ENCODE measurements around the gene SIM2.

SIM2 gene

DNA sequence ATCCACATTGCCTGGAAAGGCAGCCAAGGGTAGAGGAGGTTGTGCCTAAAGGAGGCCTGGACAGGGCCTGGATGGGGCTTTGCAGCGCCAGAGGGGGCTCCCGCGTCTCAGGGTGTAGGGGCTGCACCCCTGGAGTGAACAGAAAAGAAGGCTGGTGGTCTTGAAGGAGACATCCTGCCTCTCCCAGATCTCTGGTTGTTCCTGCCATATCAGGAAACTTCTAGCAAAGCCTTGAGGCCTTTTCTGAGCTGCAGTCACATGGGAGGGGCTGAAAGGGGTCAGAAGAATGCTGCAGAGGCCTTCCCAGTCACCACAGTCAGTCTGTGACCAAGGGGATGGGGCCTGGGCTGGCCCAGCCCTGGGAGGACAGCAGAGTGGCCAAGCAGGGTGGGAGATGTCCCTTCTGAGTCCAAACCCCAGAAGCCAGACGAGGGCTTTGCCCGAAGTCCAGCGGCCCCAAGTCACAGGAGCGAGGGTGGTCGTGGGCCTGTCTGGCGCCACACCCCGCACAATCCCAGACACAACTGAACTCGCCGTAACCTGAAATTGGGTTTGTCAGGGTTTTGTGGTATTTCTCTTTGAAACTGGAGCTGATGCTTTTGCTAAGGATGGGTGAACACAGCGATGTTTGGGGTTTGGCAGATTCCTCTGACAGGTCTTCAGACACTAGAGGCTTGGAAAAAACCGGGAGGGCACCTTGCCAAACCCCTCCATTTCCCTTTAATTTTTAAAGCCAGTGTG is 29.6 kb downstream of the SIM2 start:
- H3K4me3 Mint-ChIP-seq: no peak overlapping the region
- H3K27ac Mint-ChIP-seq: no peak overlapping the region
- H3K27me3 Mint-ChIP-seq: no peaks in the 10 kb centered on the region
- H3K9me3 Mint-ChIP-seq: no peaks in the 10 kb centered on the region
- H3K36me3 Mint-ChIP-seq (ENCODE audit: low read depth): no peaks in the 10 kb centered on the region
- H3K4me1 Mint-ChIP-seq (ENCODE audit: low read depth): no peaks in the 10 kb centered on the region

DNA sequence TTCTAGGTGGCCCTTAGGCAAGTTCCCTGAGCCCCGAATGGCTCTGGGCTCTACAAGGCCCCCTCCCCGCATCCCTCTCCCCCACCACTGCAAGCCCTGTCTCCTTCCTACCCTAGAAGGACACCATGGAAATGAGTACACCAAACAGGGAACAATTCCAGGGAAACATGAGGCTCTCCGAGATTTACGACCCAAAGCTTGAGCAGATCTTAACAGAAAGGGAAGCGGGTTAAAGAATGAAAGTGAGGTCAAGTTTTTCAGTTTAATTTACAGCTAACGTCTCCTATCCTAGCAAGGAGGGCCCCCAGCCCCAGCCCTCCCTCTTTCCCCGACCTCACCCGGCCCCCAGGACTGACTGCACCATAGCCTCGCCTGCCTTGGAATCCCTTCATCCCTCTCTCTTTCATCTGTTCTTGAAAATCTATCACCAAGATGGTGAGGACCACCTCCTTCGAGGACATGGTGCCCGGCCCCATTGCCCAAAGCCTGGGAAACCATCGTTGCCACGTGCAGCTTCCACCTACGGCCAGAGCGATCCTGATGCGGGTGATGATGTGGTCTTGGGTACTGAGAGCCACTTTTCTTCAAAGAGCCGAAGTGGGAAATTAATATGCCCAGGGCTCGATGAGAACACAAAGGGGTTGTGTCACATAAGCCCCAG is 30.5 kb downstream of the SIM2 start:
- Mint-ChIP-seq H3K4me1 (ENCODE audit: low read depth) (no peaks in the 10 kb centered on the region), H3K9me3 (no peaks in the 10 kb centered on the region), H3K27ac (no peak overlapping the region), H3K27me3 (no peaks in the 10 kb centered on the region), H3K4me3 (no peak overlapping the region), H3K36me3 (ENCODE audit: low read depth) (no peaks in the 10 kb centered on the region)

DNA sequence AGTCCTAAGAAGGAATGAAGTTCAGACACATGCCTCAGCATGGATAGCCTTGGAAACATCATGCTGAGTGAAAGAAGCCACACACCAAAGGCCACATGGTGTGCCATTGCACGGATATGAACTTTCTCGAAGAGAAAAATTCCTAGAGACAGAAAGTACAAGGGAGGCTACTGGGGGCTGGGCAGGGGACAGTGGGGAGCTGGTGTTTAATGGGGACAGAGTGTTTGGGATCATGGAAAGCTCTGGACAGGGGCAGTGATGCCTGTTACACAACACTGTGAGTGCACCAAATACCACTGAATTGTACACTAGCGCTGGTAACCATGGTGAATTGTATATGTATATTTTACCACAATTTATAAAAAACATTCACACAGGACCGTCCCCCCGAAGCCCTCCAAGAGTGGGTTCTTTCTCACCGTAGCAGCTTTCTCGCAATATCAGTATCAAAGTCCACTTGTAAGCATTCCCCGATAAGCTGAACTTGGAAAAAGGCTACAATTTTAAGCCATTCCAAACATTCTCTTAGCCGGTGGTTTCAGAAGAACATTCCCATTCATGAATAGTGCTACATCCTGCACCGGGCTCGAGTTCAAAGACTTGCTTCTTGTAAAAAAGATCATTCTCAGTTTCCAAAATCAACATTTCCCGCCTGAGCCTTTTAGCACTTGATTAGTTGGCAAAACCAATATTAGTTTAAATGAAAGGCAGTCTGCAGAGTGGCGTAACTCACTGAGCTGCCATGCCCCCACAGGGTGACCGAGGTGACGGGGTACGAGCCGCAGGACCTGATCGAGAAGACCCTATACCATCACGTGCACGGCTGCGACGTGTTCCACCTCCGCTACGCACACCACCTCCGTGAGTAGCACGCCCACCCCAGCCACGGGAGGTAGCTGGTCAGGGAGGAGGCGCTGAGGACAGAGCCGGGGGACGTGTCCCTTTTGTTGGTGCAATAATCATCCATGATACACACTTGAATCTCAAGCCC is 31.7 kb downstream of the SIM2 start:
- H3K27ac Mint-ChIP-seq: no peak overlapping the region
- H3K27me3 Mint-ChIP-seq: no peaks in the 10 kb centered on the region
- no peaks in the 10 kb centered on the region for H3K4me1 Mint-ChIP-seq (ENCODE audit: low read depth)
- no peaks in the 10 kb centered on the region for H3K36me3 Mint-ChIP-seq (ENCODE audit: low read depth)
- H3K4me3 Mint-ChIP-seq: no peak overlapping the region
- no peaks in the 10 kb centered on the region for H3K9me3 Mint-ChIP-seq

DNA sequence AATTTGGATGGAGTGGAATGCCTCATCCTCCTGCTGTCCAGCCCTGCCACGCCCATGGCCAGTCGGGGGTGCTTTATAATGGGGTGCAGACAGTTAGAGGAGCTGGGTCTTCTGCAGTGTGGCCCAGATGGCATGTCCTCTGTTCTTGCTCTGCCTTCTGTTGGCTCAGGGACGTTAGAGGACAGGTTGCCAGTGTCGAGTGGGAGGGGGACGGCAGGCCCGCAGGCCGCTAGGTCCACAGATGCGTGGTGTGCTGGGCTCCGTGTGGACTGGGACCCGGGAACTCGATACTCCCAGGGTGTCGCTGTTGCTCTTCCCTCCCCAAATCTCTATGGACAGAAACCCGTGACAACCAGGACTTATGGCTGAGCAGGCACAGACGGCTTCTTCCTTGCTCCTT is 33.3 kb downstream of the SIM2 start:
- no peak overlapping the region for H3K27ac Mint-ChIP-seq

DNA sequence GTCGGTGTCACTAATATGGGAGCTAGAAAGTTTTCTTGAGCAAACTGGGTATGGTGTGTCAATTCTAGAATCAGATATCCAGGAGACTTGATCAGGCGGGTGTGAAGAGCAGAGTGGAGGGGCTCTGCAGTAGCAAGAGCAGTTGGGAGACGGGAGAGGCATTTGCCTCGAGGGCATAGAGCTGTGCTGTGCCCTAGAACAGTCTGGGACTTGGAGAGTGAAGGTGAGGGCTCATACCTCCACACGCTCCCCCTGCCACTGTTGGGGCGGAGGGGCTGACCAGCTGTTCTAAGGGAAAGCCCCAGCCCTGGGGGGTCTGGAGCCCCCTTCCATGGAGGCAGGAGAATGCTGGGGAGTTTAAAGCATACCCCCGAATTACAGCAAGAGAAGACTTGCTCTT is 33.8 kb downstream of the SIM2 start:
- Mint-ChIP-seq H3K27ac (no peak overlapping the region), H3K4me3 (no peak overlapping the region), H3K36me3 (ENCODE audit: low read depth) (no peaks in the 10 kb centered on the region), H3K27me3 (peaks cover 4% of the 10 kb centered on the region), H3K4me1 (ENCODE audit: low read depth) (no peaks in the 10 kb centered on the region), H3K9me3 (no peaks in the 10 kb centered on the region)

More for the DNA sequence above, 33.3 kb downstream of the SIM2 start:
- Mint-ChIP-seq H3K4me1 (ENCODE audit: low read depth) (no peaks in the 10 kb centered on the region), H3K36me3 (ENCODE audit: low read depth) (no peaks in the 10 kb centered on the region), H3K9me3 (no peaks in the 10 kb centered on the region), H3K27me3 (peaks cover 4% of the 10 kb centered on the region), H3K4me3 (no peak overlapping the region)

DNA sequence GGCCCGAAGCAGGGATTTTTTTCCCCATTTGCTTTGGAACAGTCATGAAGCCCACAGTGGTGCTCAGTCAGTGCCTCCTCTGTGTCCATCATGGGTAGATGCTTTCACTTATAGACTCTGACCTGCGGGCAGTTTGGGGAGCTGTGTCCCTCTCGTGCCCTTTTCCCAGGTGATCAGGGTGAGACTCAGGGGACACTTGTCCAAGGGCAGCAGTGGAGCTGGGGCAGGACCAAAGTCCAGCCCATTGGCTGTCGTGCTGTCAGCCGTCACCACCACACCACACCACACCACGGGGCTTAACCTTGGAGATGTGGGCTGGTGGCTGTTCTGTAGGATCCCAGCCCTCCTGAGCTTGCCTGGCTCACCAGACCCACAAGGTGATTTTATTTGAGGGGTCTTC is 34.9 kb downstream of the SIM2 start:
- H3K4me1 Mint-ChIP-seq (ENCODE audit: low read depth): no peaks in the 10 kb centered on the region

DNA sequence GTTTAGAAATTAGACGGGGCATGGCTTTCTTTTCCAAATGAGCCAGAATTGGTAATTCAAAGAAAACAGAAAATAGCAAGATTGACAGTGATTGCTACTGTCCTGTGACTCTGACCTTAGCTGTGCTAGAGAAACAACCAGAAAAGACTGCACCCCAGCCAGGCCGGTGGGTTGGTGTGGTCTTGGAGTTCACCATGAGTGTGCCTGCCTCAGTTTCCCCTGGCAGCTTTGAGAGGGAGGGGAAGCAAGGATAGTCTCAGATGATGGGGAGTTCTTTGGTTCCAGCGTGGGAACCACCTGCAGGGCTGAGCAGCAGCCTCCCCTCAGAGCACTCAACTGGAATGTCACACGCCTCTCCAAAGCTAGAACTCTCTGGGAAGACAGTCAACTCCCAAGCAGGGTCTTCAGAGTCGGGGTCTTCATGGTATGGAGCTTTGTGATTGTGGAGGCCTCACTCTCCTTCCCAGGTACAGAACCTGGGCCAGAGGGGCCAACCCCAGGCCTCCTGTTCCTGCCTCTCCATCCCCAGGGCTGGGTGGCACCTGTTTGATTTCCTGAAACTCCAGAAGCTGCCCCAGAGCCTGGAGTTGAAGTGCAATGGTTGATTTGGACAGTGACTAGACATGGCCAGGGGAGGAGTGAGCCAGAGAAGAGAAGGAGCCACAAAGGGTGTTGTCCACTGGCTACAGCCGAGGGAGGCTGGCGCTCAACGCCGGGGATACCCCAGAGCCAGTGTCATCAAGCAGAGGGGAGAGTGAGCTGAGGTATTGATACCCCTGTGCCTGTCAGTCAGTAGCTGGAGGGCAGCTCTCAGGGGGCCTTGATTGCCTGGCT is 35.7 kb downstream of the SIM2 start:
- no peak overlapping the region for H3K4me3 Mint-ChIP-seq
- no peak overlapping the region for H3K27ac Mint-ChIP-seq
- H3K9me3 Mint-ChIP-seq: no peaks in the 10 kb centered on the region
- H3K27me3 Mint-ChIP-seq: peaks cover 4% of the 10 kb centered on the region
- no peaks in the 10 kb centered on the region for H3K36me3 Mint-ChIP-seq (ENCODE audit: low read depth)
- H3K4me1 Mint-ChIP-seq (ENCODE audit: low read depth): no peaks in the 10 kb centered on the region

More for the DNA sequence above, 34.9 kb downstream of the SIM2 start:
- H3K9me3 Mint-ChIP-seq: no peaks in the 10 kb centered on the region
- H3K27me3 Mint-ChIP-seq: peaks cover 4% of the 10 kb centered on the region
- H3K4me3 Mint-ChIP-seq: no peak overlapping the region
- no peaks in the 10 kb centered on the region for H3K36me3 Mint-ChIP-seq (ENCODE audit: low read depth)
- no peak overlapping the region for H3K27ac Mint-ChIP-seq

DNA sequence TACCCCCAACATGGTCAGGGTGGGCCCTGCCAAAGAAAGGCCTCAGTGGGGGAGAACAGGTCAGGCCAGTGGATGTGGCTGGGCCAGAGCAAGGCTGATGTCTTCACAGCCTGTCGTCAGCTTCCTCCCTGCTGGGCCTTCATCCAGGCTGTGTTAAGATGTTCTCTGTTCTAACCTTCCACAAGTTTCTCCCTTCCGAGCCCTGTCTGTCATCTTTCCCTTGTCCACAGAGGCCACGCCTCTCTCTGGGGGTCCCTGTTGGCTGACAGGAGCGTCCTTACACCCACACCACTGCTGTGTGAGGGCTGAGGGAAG is 36.2 kb downstream of the SIM2 start:
- Mint-ChIP-seq H3K4me3 (no peak overlapping the region), H3K27me3 (peaks cover 4% of the 10 kb centered on the region), H3K27ac (peak overlapping the region; percentile 70), H3K9me3 (no peaks in the 10 kb centered on the region), H3K36me3 (ENCODE audit: low read depth) (no peaks in the 10 kb centered on the region), H3K4me1 (ENCODE audit: low read depth) (no peaks in the 10 kb centered on the region)

DNA sequence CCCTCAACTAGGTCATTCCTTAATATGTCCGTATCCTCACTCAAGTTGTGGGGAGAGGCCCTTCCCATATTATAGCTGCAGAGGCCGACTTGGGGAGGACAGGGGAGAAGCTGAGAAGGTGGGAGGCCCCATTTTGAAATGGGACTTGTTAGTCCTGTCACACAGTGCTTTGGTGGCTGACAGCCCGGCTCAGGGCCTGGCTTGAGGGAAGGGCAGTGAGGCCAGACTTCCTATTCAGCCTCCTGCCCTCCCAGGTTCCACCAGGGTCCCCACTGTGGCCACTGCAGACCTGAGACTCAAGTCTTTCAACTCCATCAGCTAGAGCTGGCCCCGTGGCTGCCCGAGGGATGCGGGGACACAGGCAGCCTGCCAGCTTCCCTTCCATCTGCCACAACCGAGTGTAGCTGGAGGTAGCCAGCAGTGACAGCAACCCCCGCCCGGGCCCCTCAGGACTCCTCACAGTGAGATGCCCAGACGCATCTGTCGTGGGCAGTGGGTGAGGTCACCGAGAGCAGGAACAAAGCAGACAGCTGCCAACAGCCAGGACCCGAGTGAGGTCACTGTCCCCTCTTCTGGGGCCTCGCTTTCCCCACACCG is 36.9 kb downstream of the SIM2 start:
- Mint-ChIP-seq H3K36me3 (ENCODE audit: low read depth) (no peaks in the 10 kb centered on the region), H3K27me3 (peaks cover 4% of the 10 kb centered on the region), H3K9me3 (no peaks in the 10 kb centered on the region), H3K27ac (no peak overlapping the region), H3K4me3 (no peak overlapping the region), H3K4me1 (ENCODE audit: low read depth) (no peaks in the 10 kb centered on the region)

DNA sequence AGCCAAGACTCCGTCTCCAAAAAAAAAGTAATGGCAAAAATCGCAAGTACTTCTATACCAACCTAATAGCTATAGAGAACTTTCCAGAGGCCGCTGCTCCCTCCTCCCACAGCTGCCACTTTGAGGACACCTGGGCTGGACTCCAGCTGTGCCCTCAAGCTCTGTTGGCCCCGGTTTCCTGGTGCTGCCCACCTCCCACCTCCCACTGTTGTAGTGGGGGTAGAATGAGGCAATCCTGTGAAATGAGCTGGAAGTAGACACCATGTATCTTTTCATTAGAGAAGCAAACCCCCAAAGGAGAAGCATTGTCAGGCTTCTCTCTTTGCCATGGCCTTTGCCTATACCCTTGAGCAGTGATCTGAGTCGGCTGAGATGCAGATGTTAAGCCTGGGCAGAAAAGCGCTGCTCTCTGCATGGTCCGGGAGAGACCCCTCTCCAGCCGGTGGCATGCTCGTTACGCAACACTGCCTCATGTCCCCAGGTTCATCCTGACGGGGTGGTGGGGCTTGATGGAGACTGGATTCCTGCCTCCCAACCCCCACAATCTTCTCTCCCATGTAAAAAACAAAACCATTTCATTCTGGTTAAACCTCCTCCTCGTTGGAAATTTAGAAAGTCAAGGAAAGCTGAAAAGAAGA is 39.7 kb downstream of the SIM2 start:
- H3K36me3 Mint-ChIP-seq (ENCODE audit: low read depth): no peaks in the 10 kb centered on the region
- no peaks in the 10 kb centered on the region for H3K4me1 Mint-ChIP-seq (ENCODE audit: low read depth)
- H3K9me3 Mint-ChIP-seq: no peaks in the 10 kb centered on the region
- H3K27ac Mint-ChIP-seq: no peak overlapping the region
- H3K27me3 Mint-ChIP-seq: peaks cover 4% of the 10 kb centered on the region
- no peak overlapping the region for H3K4me3 Mint-ChIP-seq

DNA sequence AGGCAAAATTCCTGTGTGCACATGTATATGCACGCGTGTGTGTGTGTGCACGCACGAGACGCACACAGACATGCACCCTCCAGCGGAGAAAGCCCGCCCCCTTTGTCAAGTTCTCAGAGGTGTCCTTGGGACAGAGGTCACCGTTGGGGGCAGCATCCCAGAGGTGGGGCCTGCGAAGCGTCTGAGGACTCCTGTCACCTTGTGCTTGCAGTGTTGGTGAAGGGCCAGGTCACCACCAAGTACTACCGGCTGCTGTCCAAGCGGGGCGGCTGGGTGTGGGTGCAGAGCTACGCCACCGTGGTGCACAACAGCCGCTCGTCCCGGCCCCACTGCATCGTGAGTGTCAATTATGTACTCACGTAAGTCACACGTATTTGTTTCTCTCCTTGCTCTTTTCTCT is 42.6 kb downstream of the SIM2 start:
- Mint-ChIP-seq H3K27me3 (peaks cover 14% of the 10 kb centered on the region), H3K4me3 (no peak overlapping the region), H3K9me3 (no peaks in the 10 kb centered on the region), H3K4me1 (ENCODE audit: low read depth) (peaks cover 1% of the 10 kb centered on the region), H3K36me3 (ENCODE audit: low read depth) (no peaks in the 10 kb centered on the region), H3K27ac (no peak overlapping the region)

DNA sequence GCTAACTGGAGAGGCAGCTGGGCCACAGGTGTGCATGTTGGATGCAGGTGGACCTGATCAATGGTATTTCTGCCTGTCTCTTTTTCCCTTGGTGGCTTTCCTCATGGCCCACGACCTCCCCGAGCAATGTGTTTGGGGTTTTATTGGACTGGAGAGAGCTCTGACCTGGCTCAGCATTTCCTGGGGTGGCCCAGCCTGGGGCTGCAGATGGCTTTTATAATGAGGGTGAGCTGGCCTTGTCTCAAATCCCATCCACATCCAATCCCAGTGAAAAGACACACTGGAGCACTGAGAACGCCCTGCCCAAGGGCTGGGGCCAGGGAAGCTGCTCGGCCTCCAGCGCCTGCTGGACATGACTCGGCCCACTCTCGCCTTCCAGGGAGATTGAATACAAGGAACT is 44.1 kb downstream of the SIM2 start:
- H3K27me3 Mint-ChIP-seq: peaks cover 19% of the 10 kb centered on the region
- H3K9me3 Mint-ChIP-seq: no peaks in the 10 kb centered on the region
- H3K36me3 Mint-ChIP-seq (ENCODE audit: low read depth): no peaks in the 10 kb centered on the region
- H3K27ac Mint-ChIP-seq: no peak overlapping the region
- peaks cover 9% of the 10 kb centered on the region for H3K4me1 Mint-ChIP-seq (ENCODE audit: low read depth)
- no peak overlapping the region for H3K4me3 Mint-ChIP-seq

DNA sequence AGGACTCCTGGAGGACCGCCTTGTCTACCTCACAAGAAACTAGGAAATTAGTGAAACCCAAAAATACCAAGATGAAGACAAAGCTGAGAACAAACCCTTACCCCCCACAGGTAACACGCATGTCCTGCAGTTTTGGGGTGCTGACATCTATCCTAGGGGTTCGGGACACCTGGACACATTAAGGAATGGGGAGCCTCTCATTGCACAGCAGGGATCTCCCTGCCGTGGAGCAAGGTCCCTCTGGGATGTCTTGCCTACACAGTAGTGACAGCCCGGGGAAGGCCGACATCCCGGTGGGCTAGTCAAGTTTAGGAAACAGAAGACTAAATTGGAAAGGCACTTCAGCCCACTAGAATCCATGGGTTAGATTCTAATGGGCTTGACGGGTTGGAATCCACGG is 44.5 kb downstream of the SIM2 start:
- H3K4me3 Mint-ChIP-seq: no peak overlapping the region
- peaks cover 22% of the 10 kb centered on the region for H3K27me3 Mint-ChIP-seq
- H3K4me1 Mint-ChIP-seq (ENCODE audit: low read depth): peaks cover 12% of the 10 kb centered on the region
- no peaks in the 10 kb centered on the region for H3K9me3 Mint-ChIP-seq
- H3K36me3 Mint-ChIP-seq (ENCODE audit: low read depth): peaks cover 2% of the 10 kb centered on the region
- no peak overlapping the region for H3K27ac Mint-ChIP-seq

DNA sequence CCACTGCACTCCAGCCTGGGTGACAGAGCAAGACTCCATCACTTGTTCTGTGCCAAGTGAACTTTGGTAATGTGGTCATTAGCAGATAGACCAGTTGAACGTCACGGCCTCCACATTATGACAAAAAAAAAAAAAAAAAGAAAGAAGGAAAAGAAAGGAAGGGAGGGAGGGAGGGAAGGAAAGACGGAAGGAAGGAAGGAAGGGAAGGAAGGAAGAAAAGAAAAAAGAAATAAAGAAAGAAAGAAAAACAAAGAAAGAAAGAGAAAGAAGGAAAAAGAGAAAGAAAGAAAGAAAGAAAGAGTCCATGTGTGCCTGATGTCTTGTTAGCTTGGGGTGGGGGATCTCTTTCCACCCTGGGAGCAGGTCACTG is 45.3 kb downstream of the SIM2 start:
- no peak overlapping the region for H3K27ac Mint-ChIP-seq
- peaks cover 30% of the 10 kb centered on the region for H3K27me3 Mint-ChIP-seq
- no peak overlapping the region for H3K4me3 Mint-ChIP-seq
- H3K9me3 Mint-ChIP-seq: no peaks in the 10 kb centered on the region
- H3K4me1 Mint-ChIP-seq (ENCODE audit: low read depth): peaks cover 15% of the 10 kb centered on the region
- H3K36me3 Mint-ChIP-seq (ENCODE audit: low read depth): peaks cover 7% of the 10 kb centered on the region
